ENCODE measurements around the gene EYS.
"Not testable (repeated sequence)": the region's sequence is repeated elsewhere in the genome, so short reads cannot be mapped to it uniquely, and the experiment has no call there.

Gene EYS

GRCh38 chr6:63862486-63863198 is 1844.4 kb downstream of the EYS start:
- no peak overlapping the region for H3K27ac ChIP-seq
- H3K36me3 ChIP-seq (ENCODE audit: insufficient read depth, low read length): no peaks in the 10 kb centered on the region
- H3K9me3 ChIP-seq (ENCODE audit: low read depth, low read length): no peaks in the 10 kb centered on the region
- DNase-seq (ENCODE audit: low read depth, low spot score): no peak
- no peak for TF ChIP-seq EZH2 (IDR thresholded peaks at IDR 0.05)
- TF ChIP-seq FOXP2 (optimal IDR thresholded peaks at IDR 0.05; ENCODE audit: control extremely low read depth, extremely low read length, insufficient read depth): no peak
- no peak for TF ChIP-seq POLR2AphosphoS5 (IDR thresholded peaks at IDR 0.05; ENCODE audit: borderline replicate concordance, low read depth, low read length)
- no peak overlapping the region for H3K9ac ChIP-seq (ENCODE audit: insufficient read length)
- H3K4me3 ChIP-seq: no peak overlapping the region

DNA sequence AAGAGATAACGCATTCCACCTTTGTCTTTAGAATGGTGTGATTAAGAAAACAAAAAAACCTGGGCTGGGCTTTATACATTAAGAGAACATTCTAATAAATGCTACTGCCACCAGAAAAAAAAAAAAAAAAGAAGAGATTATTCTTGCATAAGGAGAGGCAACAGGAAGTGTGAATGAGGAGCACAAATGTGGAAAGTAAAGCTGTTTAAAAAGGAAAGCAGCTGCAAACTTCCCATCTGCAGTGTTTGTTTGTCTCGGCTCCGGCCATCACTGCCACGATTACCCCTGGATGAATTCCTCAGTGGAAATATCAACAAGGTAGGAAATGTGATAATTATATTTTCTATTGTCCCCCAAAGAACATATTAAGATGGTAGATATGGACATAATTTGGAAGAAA is 1847.5 kb downstream of the EYS start:
- H3K36me3 ChIP-seq (ENCODE audit: insufficient read depth, low read length): no peaks in the 10 kb centered on the region
- no peak overlapping the region for H3K4me3 ChIP-seq
- H3K27ac ChIP-seq: no peak overlapping the region
- no peak for TF ChIP-seq EZH2 (IDR thresholded peaks at IDR 0.05)
- TF ChIP-seq POLR2AphosphoS5 (IDR thresholded peaks at IDR 0.05; ENCODE audit: borderline replicate concordance, low read depth, low read length): no peak
- no peak for TF ChIP-seq FOXP2 (optimal IDR thresholded peaks at IDR 0.05; ENCODE audit: control extremely low read depth, extremely low read length, insufficient read depth)
- DNase-seq (ENCODE audit: low read depth, low spot score): no peak
- H3K9ac ChIP-seq (ENCODE audit: insufficient read length): no peak overlapping the region
- H3K9me3 ChIP-seq (ENCODE audit: low read depth, low read length): no peaks in the 10 kb centered on the region

DNA sequence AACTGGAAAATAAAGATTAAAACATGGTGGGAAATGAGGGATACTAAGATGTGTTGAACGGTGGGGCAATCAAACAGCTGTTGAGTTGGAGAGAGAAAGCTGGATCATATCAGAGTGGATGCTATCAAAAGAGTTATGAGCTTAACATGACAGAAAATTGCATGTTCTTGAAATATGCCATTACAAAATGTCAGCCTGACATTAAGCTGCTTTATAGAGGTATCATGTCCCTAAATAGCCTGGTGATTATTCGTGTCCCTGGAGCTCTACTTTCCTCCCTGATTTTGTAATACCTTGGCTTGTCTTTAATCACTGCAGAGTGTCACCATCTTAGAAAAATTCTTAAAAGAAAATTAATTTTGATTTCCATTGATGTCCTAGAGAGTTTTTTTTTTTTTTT is 1848.3 kb downstream of the EYS start:
- Histone ChIP-seq H3K9me3 (ENCODE audit: low read depth, low read length) (no peaks in the 10 kb centered on the region), H3K9ac (ENCODE audit: insufficient read length) (no peak overlapping the region), H3K4me3 (no peak overlapping the region), H3K27ac (no peak overlapping the region), H3K36me3 (ENCODE audit: insufficient read depth, low read length) (no peaks in the 10 kb centered on the region)
- no peak for TF ChIP-seq FOXP2 (optimal IDR thresholded peaks at IDR 0.05; ENCODE audit: control extremely low read depth, extremely low read length, insufficient read depth)
- no peak for TF ChIP-seq POLR2AphosphoS5 (IDR thresholded peaks at IDR 0.05; ENCODE audit: borderline replicate concordance, low read depth, low read length)
- TF ChIP-seq EZH2 (IDR thresholded peaks at IDR 0.05): no peak
- DNase-seq (ENCODE audit: low read depth, low spot score): no peak

DNA sequence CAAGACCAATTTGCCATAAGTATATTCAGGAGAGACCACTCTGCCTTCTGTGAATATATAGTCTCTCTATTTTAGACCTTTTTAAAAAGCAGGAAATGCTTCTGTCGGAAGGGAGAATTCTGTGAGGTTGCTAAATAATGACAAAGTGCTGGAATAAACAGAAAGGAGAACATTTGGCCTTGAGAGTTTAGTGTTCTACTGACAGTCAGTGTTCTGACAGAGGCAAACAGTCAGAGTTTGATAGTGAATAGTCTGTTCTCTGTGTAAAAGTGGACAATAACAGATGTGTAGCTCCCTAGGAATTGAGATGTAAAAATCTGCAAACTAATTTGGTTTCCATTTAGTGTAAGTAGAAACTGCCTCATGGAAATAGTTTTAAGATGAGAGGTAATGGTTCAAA is 1850.8 kb downstream of the EYS start:
- no peak overlapping the region for H3K27ac ChIP-seq
- H3K9ac ChIP-seq (ENCODE audit: insufficient read length): no peak overlapping the region
- H3K4me3 ChIP-seq: no peak overlapping the region
- H3K36me3 ChIP-seq (ENCODE audit: insufficient read depth, low read length): no peaks in the 10 kb centered on the region
- no peak for DNase-seq (ENCODE audit: low read depth, low spot score)
- TF ChIP-seq POLR2AphosphoS5 (IDR thresholded peaks at IDR 0.05; ENCODE audit: borderline replicate concordance, low read depth, low read length): no peak
- TF ChIP-seq EZH2 (IDR thresholded peaks at IDR 0.05): no peak
- no peak for TF ChIP-seq FOXP2 (optimal IDR thresholded peaks at IDR 0.05; ENCODE audit: control extremely low read depth, extremely low read length, insufficient read depth)
- H3K9me3 ChIP-seq (ENCODE audit: low read depth, low read length): no peaks in the 10 kb centered on the region

DNA sequence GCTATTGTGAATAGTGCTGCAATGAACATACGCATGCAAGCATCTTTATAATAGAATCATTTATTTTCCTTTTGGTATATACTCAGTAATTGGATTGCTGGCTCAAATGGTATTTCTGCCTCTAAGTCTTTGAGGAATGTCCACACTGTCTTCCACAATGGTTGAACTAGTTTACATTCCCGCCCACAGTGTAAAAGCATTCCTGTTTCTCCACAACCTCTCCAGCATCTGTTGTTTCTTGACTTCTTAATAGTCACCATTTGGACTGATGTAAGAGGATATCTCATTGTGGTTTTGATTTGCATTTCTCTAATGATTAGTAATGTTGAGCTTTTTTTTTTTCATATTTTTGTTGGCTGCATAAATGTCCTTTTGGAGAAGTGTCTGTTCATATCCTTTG is 1862.7 kb downstream of the EYS start:
- TF ChIP-seq EZH2 (IDR thresholded peaks at IDR 0.05) (no peak), POLR2AphosphoS5 (IDR thresholded peaks at IDR 0.05; ENCODE audit: borderline replicate concordance, low read depth, low read length) (no peak), FOXP2 (optimal IDR thresholded peaks at IDR 0.05; ENCODE audit: control extremely low read depth, extremely low read length, insufficient read depth) (no peak)

DNA sequence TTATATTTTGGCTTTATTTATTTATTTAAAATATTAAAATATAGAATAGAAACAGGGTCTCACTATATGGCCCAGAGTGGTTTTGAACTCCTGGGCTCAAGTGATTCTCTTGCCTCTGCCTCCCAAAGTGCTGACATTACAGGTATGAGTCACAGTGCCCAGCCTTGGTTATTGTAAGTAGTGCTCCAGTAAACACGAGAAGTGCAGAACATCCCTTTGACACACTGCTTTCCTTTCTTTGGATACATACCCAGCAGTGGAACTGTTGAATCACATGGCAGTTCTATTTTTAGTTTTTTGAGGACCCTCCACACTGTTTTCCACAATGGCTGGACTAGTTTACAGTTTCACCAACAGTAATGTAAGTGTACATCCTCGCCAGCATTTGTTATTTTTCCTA is 1867.5 kb downstream of the EYS start:
- H3K9ac ChIP-seq (ENCODE audit: insufficient read length): no peak overlapping the region
- H3K27ac ChIP-seq: no peak overlapping the region
- H3K4me3 ChIP-seq: no peak overlapping the region
- TF ChIP-seq POLR2AphosphoS5 (IDR thresholded peaks at IDR 0.05; ENCODE audit: borderline replicate concordance, low read depth, low read length) (no peak), FOXP2 (optimal IDR thresholded peaks at IDR 0.05; ENCODE audit: control extremely low read depth, extremely low read length, insufficient read depth) (no peak), EZH2 (IDR thresholded peaks at IDR 0.05) (no peak)
- no peaks in the 10 kb centered on the region for H3K36me3 ChIP-seq (ENCODE audit: insufficient read depth, low read length)
- H3K9me3 ChIP-seq (ENCODE audit: low read depth, low read length): no peaks in the 10 kb centered on the region
- DNase-seq (ENCODE audit: low read depth, low spot score): no peak

More for the DNA sequence above, 1862.7 kb downstream of the EYS start:
- H3K36me3 ChIP-seq (ENCODE audit: insufficient read depth, low read length): no peaks in the 10 kb centered on the region
- no peaks in the 10 kb centered on the region for H3K9me3 ChIP-seq (ENCODE audit: low read depth, low read length)
- no peak overlapping the region for H3K4me3 ChIP-seq
- no peak overlapping the region for H3K27ac ChIP-seq
- H3K9ac ChIP-seq (ENCODE audit: insufficient read length): no peak overlapping the region
- no peak for DNase-seq (ENCODE audit: low read depth, low spot score)

- H3K27ac ChIP-seq; H3K36me3 ChIP-seq (ENCODE audit: insufficient read depth, low read length); DNase-seq (ENCODE audit: low read depth, low spot score); H3K9me3 ChIP-seq (ENCODE audit: low read depth, low read length); H3K4me3 ChIP-seq; H3K9ac ChIP-seq (ENCODE audit: insufficient read length): not testable (repeated sequence)
Measured at GRCh38 chr6:63828678-63829077, 1878.3 kb downstream of the EYS start.

DNA sequence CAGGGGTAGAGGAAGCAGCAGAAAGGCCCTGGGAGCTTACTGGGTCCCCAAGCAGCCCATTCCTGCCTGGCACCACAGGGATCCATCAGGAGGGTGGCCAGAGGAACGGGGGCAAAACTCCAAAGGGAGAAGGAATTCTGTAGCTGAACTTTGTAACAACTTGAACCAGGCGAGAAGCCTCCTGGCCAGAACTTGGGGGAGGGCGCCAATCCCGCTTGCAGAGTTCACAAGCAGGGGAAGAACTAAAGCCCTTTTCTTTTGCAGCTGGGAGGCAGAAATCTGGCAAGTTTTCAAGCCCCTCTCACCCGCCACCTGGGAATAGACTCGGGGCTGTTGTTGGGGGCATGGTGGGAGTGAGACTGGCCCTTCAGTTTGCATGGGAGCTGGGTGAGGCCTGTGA is 1882.3 kb downstream of the EYS start:
- no peak for TF ChIP-seq FOXP2 (optimal IDR thresholded peaks at IDR 0.05; ENCODE audit: control extremely low read depth, extremely low read length, insufficient read depth)
- no peak for TF ChIP-seq POLR2AphosphoS5 (IDR thresholded peaks at IDR 0.05; ENCODE audit: borderline replicate concordance, low read depth, low read length)
- no peak for TF ChIP-seq EZH2 (IDR thresholded peaks at IDR 0.05)
- Histone ChIP-seq H3K27ac (no peak overlapping the region), H3K36me3 (ENCODE audit: insufficient read depth, low read length) (no peaks in the 10 kb centered on the region), H3K9ac (ENCODE audit: insufficient read length) (no peak overlapping the region), H3K9me3 (ENCODE audit: low read depth, low read length) (no peaks in the 10 kb centered on the region), H3K4me3 (no peak overlapping the region)
- no peak for DNase-seq (ENCODE audit: low read depth, low spot score)

GRCh38 chr6:63821442-63821841 is 1885.6 kb downstream of the EYS start:
- Histone ChIP-seq H3K36me3 (ENCODE audit: insufficient read depth, low read length) (no peaks in the 10 kb centered on the region), H3K9ac (ENCODE audit: insufficient read length) (no peak overlapping the region), H3K9me3 (ENCODE audit: low read depth, low read length) (no peaks in the 10 kb centered on the region), H3K4me3 (no peak overlapping the region), H3K27ac (no peak overlapping the region)
- no peak for TF ChIP-seq FOXP2 (optimal IDR thresholded peaks at IDR 0.05; ENCODE audit: control extremely low read depth, extremely low read length, insufficient read depth)
- no peak for TF ChIP-seq POLR2AphosphoS5 (IDR thresholded peaks at IDR 0.05; ENCODE audit: borderline replicate concordance, low read depth, low read length)
- TF ChIP-seq EZH2 (IDR thresholded peaks at IDR 0.05): no peak
- DNase-seq (ENCODE audit: low read depth, low spot score): no peak

Measured in SK-N-MC (cell line).